ENCODE results near the gene FHAD1.
A peak's percentile ranks its signal among the peaks of the same experiment; 100 is the strongest.

The FHAD1 gene

GRCh38 chr1:15251857-15252835, 5.1 kb downstream of the FHAD1 start:
- no peak for DNase-seq

GRCh38 chr1:15254559-15254958, 7.5 kb downstream of the FHAD1 start:
- no peak for DNase-seq

- no peak for DNase-seq
These were observed 8.6 kb downstream of the FHAD1 start for GRCh38 chr1:15255582-15256149.

- no peak for DNase-seq
These were observed 9.6 kb downstream of the FHAD1 start for GRCh38 chr1:15256584-15256983.

- no peak for DNase-seq
These were observed 10.3 kb downstream of the FHAD1 start for GRCh38 chr1:15257309-15257708.

- DNase-seq: no peak
These were observed 12.0 kb downstream of the FHAD1 start for GRCh38 chr1:15258833-15259621.

GRCh38 chr1:15259622-15260007, 12.6 kb downstream of the FHAD1 start:
- no peak for DNase-seq

GRCh38 chr1:15260418-15261154, 13.6 kb downstream of the FHAD1 start:
- DNase-seq: no peak

- peak; percentile 20 for DNase-seq
These were observed 14.4 kb downstream of the FHAD1 start for GRCh38 chr1:15261155-15262002.

GRCh38 chr1:15262003-15262377, 15.0 kb downstream of the FHAD1 start:
- no peak for DNase-seq

- no peak for DNase-seq
These were observed 15.7 kb downstream of the FHAD1 start for GRCh38 chr1:15262706-15263105.

GRCh38 chr1:15264769-15265168, 17.7 kb downstream of the FHAD1 start:
- no peak for DNase-seq

GRCh38 chr1:15271196-15271595, 24.2 kb downstream of the FHAD1 start:
- no peak for DNase-seq

GRCh38 chr1:15272009-15272781, 25.2 kb downstream of the FHAD1 start:
- DNase-seq: peak; percentile 37

- no peak for DNase-seq
These were observed 25.7 kb downstream of the FHAD1 start for GRCh38 chr1:15272782-15273127.

GRCh38 chr1:15273274-15273673, 26.3 kb downstream of the FHAD1 start:
- DNase-seq: no peak

GRCh38 chr1:15275921-15276683, 29.1 kb downstream of the FHAD1 start:
- DNase-seq: no peak

- no peak for DNase-seq
These were observed 29.8 kb downstream of the FHAD1 start for GRCh38 chr1:15276691-15277446.

- no peak for DNase-seq
These were observed 30.4 kb downstream of the FHAD1 start for GRCh38 chr1:15277447-15277838.

- DNase-seq: no peak
These were observed 30.9 kb downstream of the FHAD1 start for GRCh38 chr1:15277933-15278332.

Measured in CD4-positive, alpha-beta T cell treated with Interleukin-4 for 4 hours (primary cell).